Tibial nerve (tissue), 3 donors: ENCODE data around the gene VIPR2.
"Not testable (repeated sequence)": the region's sequence is repeated elsewhere in the genome, so short reads cannot be mapped to it uniquely, and the experiment has no call there.

ENCODE experiments used
- EP300 ChIP-seq, 2 donors: sonication (generic); formaldehyde crosslinking; IDR thresholded peaks; one replicate each; pipeline ENCODE4 v1.6.1; 2017; ENCODE audit warnings: antibody characterized with exemption in 2 of 2, mild to moderate bottlenecking in 1 of 2
- POLR2A ChIP-seq, 2 donors: fragments of 450-650 bp; IDR thresholded peaks; one replicate each; pipeline ENCODE4 v1.6.1; 2017; ENCODE audit warnings: antibody characterized with exemption in 2 of 2, mild to moderate bottlenecking in 2 of 2, moderate library complexity in 2 of 2

DNA sequence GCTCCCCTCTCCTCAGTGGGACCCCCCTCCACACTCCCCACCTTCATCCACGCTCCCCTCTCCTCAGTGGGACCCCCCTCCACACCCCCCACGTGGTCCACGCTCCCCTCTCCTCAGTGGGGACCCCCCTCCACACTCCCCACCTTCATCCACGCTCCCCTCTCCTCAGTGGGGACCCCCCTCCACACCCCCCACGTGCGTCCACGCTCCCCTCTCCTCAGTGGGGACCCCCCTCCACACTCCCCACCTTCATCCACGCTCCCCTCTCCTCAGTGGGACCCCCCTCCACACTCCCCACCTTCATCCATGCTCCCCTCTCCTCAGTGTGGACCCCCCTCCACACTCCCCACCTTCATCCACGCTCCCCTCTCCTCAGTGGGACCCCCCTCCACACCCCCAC is 146.4 kb downstream of the VIPR2 start:
- TF ChIP-seq EP300, POLR2A (IDR thresholded peaks at IDR 0.05): not testable (repeated sequence)
